Hepatocyte (in vitro differentiated cells): Measurements from ENCODE around the gene PRR35. TPM values are rescaled to one million over a fixed set of nuclear protein-coding genes. Genes with fewer than 3 reads are reported as not detected.
A peak's percentile ranks its signal among the peaks of the same experiment; 100 is the strongest.

Source experiments
- DNase-seq: peaks from one replicate; pipeline ENCODE4 v3.0.0-alpha.2; 2016; ENCODE audit warnings: low spot score
- H2AFZ ChIP-seq: fragments of 200-600 bp; sonication (generic); 2 replicates; pipeline ENCODE4 v1.6.0; 2016; ENCODE audit warnings: antibody characterized with exemption, mild to moderate bottlenecking
- H3K27ac ChIP-seq: fragments of 200-600 bp; sonication (generic); 2 replicates; pipeline ENCODE4 v1.5.1; 2016; ENCODE audit warnings: mild to moderate bottlenecking
- H3K27me3 ChIP-seq: fragments of 200-600 bp; sonication (generic); 2 replicates; pipeline ENCODE4 v1.6.1; 2016
- H3K36me3 ChIP-seq: fragments of 200-600 bp; sonication (generic); replicated peaks from 2 replicates; pipeline ENCODE4 v1.5.1; 2016; ENCODE audit warnings: low read depth; ENCODE audit not compliant: insufficient read depth
- H3K4me1 ChIP-seq: fragments of 200-600 bp; sonication (generic); 2 replicates; pipeline ENCODE4 v1.5.1; 2016; ENCODE audit warnings: mild to moderate bottlenecking, moderate library complexity; ENCODE audit not compliant: insufficient read depth
- H3K4me2 ChIP-seq: fragments of 200-600 bp; sonication (generic); 2 replicates; pipeline ENCODE4 v1.6.0; 2016
- H3K4me3 ChIP-seq: fragments of 200-600 bp; sonication (generic); 2 replicates; pipeline ENCODE4 v1.5.1; 2016; ENCODE audit warnings: mild to moderate bottlenecking
- H3K79me2 ChIP-seq: fragments of 200-600 bp; sonication (generic); 2 replicates; pipeline ENCODE4 v1.6.0; 2017; ENCODE audit warnings: mild to moderate bottlenecking
- H3K9me2 ChIP-seq: fragments of 200-600 bp; sonication (generic); replicated peaks from 2 replicates; pipeline ENCODE4 v1.6.0; 2017; ENCODE audit warnings: mild to moderate bottlenecking; ENCODE audit not compliant: insufficient read depth
- H3K9me3 ChIP-seq: fragments of 200-600 bp; sonication (generic); 2 replicates; pipeline ENCODE4 v1.5.1; 2016; ENCODE audit warnings: low read depth, mild to moderate bottlenecking
- H4K20me1 ChIP-seq: fragments of 200-600 bp; sonication (generic); 2 replicates; pipeline ENCODE4 v1.6.0; 2016; ENCODE audit warnings: mild to moderate bottlenecking; ENCODE audit not compliant: insufficient read depth, poor library complexity, severe bottlenecking
- CTCF ChIP-seq: fragments of 200-600 bp; sonication (generic); IDR thresholded peaks from 2 replicates; pipeline ENCODE4 v1.5.1; 2016; ENCODE audit warnings: antibody characterized with exemption, mild to moderate bottlenecking; ENCODE audit not compliant: poor library complexity
- EZH2 ChIP-seq: fragments of 200-600 bp; sonication (generic); IDR thresholded peaks from 2 replicates; pipeline ENCODE4 v1.6.1; 2016; ENCODE audit warnings: antibody characterized with exemption, mild to moderate bottlenecking, borderline replicate concordance
- EZH2phosphoT487 ChIP-seq: fragments of 200-600 bp; sonication (generic); IDR thresholded peaks from one replicate; pipeline ENCODE4 v1.6.1; 2018; ENCODE audit warnings: antibody characterized with exemption, mild to moderate bottlenecking, low read depth, moderate library complexity; ENCODE audit not compliant: unreplicated experiment, severe bottlenecking
- WGBS: methylation state at CpG from one replicate; pipeline ENCODE4 v1.1.6; 2016; ENCODE audit warnings: low lambda C conversion rate; ENCODE audit errors: missing lambda C conversion rate; 5-methylcytosine and 5-hydroxymethylcytosine counted together
- polyA plus RNA-seq: library from polyadenylated mRNA; unstranded; fragments of >200 nt; fragmentation: Nextera tagmentation; extraction: Ambion mirVana; gene quantifications from 2 replicates; pipeline ENCODE4 v1.2.1, GENCODE V29; 2016
- total RNA-seq: library from RNA; depleted of rRNA; stranded (reverse); fragments of >200 nt; gene quantifications from 2 replicates; pipeline ENCODE4 v1.2.3, GENCODE V29; 2014

The PRR35 gene
- total and polyA plus RNA-seq, 2 experiments from 2014 or later, result not detected

- H3K9me3 ChIP-seq, result no peaks in the 10 kb centered on the region
- DNase-seq, result no peak
- no peaks in the 10 kb centered on the region for H3K36me3 ChIP-seq
- H3K9me2 ChIP-seq, result no peaks in the 10 kb centered on the region
- no peak overlapping the region for H2AFZ ChIP-seq
- no peak overlapping the region for H3K4me2 ChIP-seq
- peaks cover 30% of the 10 kb centered on the region for H3K27me3 ChIP-seq
- peaks cover 12% of the 10 kb centered on the region for H3K4me1 ChIP-seq
- WGBS, result 85% methylated on average over 13 of the region's 54 CpGs
- no peaks in the 10 kb centered on the region for H3K79me2 ChIP-seq
- H3K27ac ChIP-seq, result no peak overlapping the region
- H3K4me3 ChIP-seq, result no peak overlapping the region
- TF ChIP-seq EZH2phosphoT487 (no peak), EZH2 (peak; percentile 80)
- no peaks in the 10 kb centered on the region for H4K20me1 ChIP-seq
These were observed 663 bp downstream of the PRR35 start for GRCh38 chr16:560701-561412.

GRCh38 chr16:561413-561794 is 1.2 kb downstream of the PRR35 start:
- no peak overlapping the region for H3K4me2 ChIP-seq
- H3K4me3 ChIP-seq, result no peak overlapping the region
- H3K9me3 ChIP-seq, result no peaks in the 10 kb centered on the region
- no peaks in the 10 kb centered on the region for H3K79me2 ChIP-seq
- 76% methylated on average over 8 of the region's 15 CpGs for WGBS
- H3K9me2 ChIP-seq, result no peaks in the 10 kb centered on the region
- H3K36me3 ChIP-seq, result no peaks in the 10 kb centered on the region
- DNase-seq, result no peak
- H3K4me1 ChIP-seq, result peaks cover 17% of the 10 kb centered on the region
- peaks cover 30% of the 10 kb centered on the region for H3K27me3 ChIP-seq
- no peak overlapping the region for H3K27ac ChIP-seq
- TF ChIP-seq EZH2phosphoT487, result no peak
- no peaks in the 10 kb centered on the region for H4K20me1 ChIP-seq
- H2AFZ ChIP-seq, result no peak overlapping the region

- Histone ChIP-seq H3K4me2 (no peak overlapping the region), H3K4me1 (peaks cover 26% of the 10 kb centered on the region), H3K9me3 (no peaks in the 10 kb centered on the region), H3K36me3 (no peaks in the 10 kb centered on the region), H2AFZ (no peak overlapping the region), H3K27ac (no peak overlapping the region), H3K9me2 (no peaks in the 10 kb centered on the region), H3K79me2 (no peaks in the 10 kb centered on the region), H3K27me3 (peaks cover 30% of the 10 kb centered on the region), H3K4me3 (no peak overlapping the region), H4K20me1 (no peaks in the 10 kb centered on the region)
- TF ChIP-seq EZH2 (no peak), EZH2phosphoT487 (no peak), CTCF (no peak)
- DNase-seq, result no peak
- WGBS, result 91% methylated on average over 42 of the region's 43 CpGs
These were observed 2.1 kb downstream of the PRR35 start for GRCh38 chr16:561957-562938.

- peaks cover 29% of the 10 kb centered on the region for H3K4me1 ChIP-seq
- no peak overlapping the region for H3K4me3 ChIP-seq
- no peak for DNase-seq
- H3K79me2 ChIP-seq, result no peaks in the 10 kb centered on the region
- no peaks in the 10 kb centered on the region for H3K9me3 ChIP-seq
- no peaks in the 10 kb centered on the region for H3K9me2 ChIP-seq
- peaks cover 30% of the 10 kb centered on the region for H3K27me3 ChIP-seq
- no peak overlapping the region for H3K27ac ChIP-seq
- H3K4me2 ChIP-seq, result no peak overlapping the region
- H3K36me3 ChIP-seq, result no peaks in the 10 kb centered on the region
- no peaks in the 10 kb centered on the region for H4K20me1 ChIP-seq
- TF ChIP-seq CTCF (no peak), EZH2phosphoT487 (no peak), EZH2 (no peak)
- 94% methylated on average over 26 of the region's 30 CpGs for WGBS
- H2AFZ ChIP-seq, result no peak overlapping the region
These were observed 3.0 kb downstream of the PRR35 start for GRCh38 chr16:563072-563644.
